GM10266 (cell line): ENCODE data around the gene AIP.

Source experiments
- DNase-seq: peaks from one replicate; pipeline ENCODE4 v3.0.0; 2012; ENCODE audit errors: extremely low spot score
- TF ChIP-seq, protein P1 (sequence below): IDR thresholded peaks from 2 replicates; pipeline ENCODE4 v1.5.1; 2012; ENCODE audit warnings: mild to moderate bottlenecking, low read depth; ENCODE audit not compliant: control insufficient read depth, insufficient read depth; ENCODE audit errors: missing control alignments

Gene AIP

DNA sequence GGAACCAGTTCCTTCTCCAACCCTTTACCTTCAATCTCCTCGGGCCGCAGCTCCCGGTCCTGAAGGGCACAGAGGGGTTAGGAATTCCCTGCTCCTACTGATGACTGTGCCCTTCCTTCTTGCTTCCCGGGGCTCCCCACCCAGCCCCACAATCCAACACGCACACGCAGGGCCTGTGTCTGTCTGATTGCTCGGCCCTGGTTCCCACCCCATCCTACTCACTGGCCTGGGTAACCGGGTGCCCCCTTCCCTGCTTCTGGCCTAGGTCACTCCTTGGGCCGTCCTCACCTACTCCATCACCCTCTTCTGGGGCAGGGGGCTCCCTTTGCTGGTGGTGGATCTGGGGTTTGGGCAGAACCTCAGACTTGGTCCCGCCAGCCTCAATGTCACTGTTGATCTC is 39.1 kb downstream of the AIP start:
- DNase-seq, result peak; percentile 15
- TF ChIP-seq, protein P1, sequence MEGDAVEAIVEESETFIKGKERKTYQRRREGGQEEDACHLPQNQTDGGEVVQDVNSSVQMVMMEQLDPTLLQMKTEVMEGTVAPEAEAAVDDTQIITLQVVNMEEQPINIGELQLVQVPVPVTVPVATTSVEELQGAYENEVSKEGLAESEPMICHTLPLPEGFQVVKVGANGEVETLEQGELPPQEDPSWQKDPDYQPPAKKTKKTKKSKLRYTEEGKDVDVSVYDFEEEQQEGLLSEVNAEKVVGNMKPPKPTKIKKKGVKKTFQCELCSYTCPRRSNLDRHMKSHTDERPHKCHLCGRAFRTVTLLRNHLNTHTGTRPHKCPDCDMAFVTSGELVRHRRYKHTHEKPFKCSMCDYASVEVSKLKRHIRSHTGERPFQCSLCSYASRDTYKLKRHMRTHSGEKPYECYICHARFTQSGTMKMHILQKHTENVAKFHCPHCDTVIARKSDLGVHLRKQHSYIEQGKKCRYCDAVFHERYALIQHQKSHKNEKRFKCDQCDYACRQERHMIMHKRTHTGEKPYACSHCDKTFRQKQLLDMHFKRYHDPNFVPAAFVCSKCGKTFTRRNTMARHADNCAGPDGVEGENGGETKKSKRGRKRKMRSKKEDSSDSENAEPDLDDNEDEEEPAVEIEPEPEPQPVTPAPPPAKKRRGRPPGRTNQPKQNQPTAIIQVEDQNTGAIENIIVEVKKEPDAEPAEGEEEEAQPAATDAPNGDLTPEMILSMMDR, result no peak

DNA sequence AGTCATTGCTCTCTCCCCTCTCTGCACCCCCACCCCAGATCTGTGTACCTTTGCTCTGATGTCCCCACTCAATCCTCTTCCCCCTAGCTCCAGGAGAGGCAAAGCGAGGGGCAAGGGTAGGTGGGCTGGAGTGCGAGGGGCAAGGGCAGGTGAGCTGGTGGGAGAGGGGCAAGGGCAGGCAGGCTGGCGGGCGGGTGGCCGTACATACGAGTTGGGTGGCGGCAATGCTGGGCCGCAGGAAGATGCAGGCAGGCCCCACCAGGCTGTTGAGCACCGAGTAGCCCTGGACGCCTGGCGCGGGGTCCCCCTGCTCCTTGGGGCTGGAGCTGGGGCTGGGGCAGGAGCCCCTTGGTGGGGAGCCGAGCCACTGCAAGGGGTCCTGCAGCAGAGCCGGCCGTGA is 39.5 kb downstream of the AIP start:
- TF ChIP-seq, protein P1, result no peak
- no peak for DNase-seq

DNA sequence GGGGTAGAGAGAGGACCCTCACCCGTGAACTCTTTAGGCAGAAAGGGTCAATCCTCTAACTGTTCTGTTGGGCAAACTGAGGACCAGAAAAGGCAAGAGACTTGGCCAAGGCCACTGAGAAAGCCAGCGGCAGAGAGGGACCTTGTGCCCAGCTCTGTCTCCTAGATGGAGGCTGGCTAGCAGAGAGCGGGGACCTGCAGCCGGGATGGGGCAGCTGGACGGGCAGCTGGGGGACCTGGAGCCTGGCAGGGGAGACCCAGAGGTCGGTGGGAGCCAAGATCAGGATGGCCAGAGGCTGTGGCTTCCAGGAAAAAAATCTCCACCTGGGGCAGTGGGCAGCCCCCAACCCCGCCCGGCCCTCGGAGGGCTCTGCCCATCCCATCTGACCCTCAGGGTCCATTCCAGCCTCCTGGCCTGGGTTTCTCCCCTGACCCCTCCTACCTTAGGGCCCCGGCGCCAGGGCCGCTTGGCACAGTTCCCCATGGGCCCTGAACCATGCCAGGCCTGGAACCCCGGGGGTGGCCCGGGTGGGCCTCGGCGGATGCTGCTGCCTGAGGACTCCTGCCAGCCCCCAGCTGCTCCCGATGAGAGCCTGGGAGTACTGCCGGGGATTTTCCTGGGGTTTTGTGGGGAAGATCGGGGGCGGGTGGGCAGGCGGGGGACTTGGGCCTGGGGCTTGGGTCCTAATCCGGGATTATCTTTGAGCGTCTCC is 40.2 kb downstream of the AIP start, which contains the start of gene CABP2:
TSS of gene CABP2 (minus strand) at position 603 of the 712 bp plus-strand sequence. CDS start at position 483, 120 bp downstream.
- TF ChIP-seq, protein P1, result no peak
- no peak for DNase-seq

DNA sequence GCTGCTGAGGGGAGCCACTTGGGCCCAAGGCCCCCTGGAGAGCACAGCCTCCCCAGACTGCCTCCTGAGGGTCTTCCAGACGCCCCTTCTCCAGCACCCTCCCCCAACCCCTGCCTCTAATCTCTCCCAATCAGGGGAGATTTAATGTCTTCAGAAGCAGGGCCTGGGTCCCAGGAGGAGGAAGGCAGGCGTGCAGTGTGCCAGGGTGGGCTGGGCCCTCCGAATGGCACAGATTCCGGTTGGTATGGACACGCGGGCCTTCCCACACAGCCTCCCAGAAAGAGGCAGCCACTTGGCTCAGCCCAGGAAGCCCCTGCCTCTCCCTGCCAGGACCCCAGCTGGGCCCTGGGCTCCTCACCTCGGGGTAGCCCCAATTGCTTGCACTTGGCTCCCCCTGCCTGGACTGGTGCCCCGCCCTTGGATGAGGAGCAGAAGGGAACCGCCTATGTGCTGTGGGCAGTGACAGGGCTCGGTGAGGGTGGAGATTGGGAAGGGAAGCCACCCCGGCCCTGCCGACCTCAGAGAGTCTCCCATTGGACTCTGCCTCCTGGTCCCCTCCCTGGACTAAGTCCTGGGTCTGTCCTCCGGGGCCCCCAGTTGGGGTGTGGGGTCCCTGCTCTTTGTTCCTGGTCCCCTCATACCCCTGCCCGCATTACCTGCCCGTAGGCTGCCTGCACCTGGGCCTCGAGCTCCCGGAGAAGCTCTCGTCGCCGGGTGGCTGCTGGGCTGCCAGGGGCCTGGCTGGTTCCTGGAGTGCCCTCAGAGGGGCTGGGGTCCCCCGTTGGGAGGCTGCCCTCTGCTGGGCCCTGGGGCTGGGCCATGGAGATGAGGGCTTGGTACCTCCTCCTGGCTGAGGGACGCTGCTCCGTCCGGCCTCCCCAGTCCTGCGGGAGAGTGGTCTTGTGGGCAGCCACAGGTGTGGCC is 41.0 kb downstream of the AIP start:
- TF ChIP-seq, protein P1, result no peak
- DNase-seq, result no peak

DNA sequence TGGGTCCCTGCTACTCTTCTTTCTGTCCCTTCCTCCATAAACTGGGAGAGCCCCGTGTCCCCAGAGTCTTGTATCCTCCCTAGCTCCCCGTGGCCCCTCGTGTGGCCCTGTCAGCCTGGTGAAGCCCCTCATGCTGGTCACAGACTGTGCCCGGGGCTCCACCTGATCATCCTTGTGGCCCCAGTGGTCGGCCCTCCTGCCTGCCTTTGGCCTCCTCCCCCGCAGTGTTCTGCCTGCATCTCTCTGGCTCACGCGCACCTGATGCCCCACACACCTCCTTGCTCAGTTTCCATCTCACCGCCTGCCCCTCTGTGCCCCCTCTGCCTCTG is 41.6 kb downstream of the AIP start:
- no peak for DNase-seq
- TF ChIP-seq, protein P1, result no peak

DNA sequence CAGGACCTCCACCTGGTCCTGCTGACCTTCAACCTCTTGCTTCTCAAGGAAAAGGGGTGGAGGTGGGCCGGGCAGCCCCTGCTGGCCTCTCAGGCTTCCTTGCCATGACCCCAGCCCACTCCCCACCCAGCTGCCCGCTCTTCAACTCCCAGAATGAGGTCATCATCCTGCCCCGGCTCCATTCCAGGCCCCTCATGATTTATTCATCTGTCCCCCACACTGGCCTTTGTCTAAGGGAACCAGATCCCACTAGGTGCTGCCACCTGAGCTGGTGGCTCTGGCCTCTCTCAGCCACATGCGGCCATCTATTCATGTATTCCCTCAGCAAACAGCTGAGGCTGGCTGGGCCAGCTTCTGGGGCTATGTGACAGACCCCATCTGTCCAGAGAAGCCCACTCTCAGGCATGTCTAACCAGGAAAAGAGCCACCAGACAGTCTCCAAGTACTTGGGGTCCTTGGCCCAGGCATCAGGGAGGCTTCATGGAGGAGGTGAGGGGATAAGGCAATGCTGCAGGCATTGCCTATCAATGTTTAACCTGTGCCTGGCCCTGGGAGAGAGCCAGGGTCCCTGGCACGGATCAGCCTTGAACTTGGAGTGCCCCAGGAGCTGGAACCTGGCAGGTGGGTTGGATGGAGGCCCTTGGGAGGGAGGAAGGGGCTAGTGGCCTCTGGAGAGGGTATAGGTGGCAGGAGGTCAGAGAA is 42.6 kb downstream of the AIP start:
- TF ChIP-seq, protein P1, result no peak
- no peak for DNase-seq
